Upper lobe of right lung (tissue), 1 donor: Measurements from ENCODE around the gene MYZAP. TPM values are rescaled to one million over a fixed set of nuclear protein-coding genes. Genes with fewer than 3 reads are reported as not detected.

Source experiments
- ATAC-seq: fragments of 200-7000 bp; cut with Tn5 transposase; one replicate; pipeline ENCODE4 v1.9.1; 2020; ENCODE audit warnings: mild to moderate bottlenecking, moderate library complexity
- DNase-seq: peaks from one replicate; pipeline ENCODE4 v3.0.0-alpha.2; 2020
- H3K27ac ChIP-seq: fragments of 200-600 bp; one replicate; pipeline ENCODE4 v1.8.0; 2022
- H3K27me3 ChIP-seq: fragments of 200-600 bp; one replicate; pipeline ENCODE4 v1.8.0; 2022; ENCODE audit warnings: mild to moderate bottlenecking
- H3K36me3 ChIP-seq: fragments of 200-600 bp; one replicate; pipeline ENCODE4 v1.8.0; 2022
- H3K4me1 ChIP-seq: fragments of 200-600 bp; one replicate; pipeline ENCODE4 v1.8.0; 2022
- H3K4me3 ChIP-seq: fragments of 200-600 bp; one replicate; pipeline ENCODE4 v1.8.0; 2022; ENCODE audit warnings: mild to moderate bottlenecking
- H3K9me3 ChIP-seq: fragments of 200-600 bp; one replicate; pipeline ENCODE4 v1.8.0; 2022
- intact Hi-C: fragments of 100-400 bp; cut with DNase I; formaldehyde crosslinking; loops from one replicate; pipeline ENCODE4 v1.11.0; 2022
- total RNA-seq: library from RNA; stranded (reverse); fragmentation: NEBNext Ultra II Directional; extraction: Animal tissue kit (Norgen Biotek cat#: 25700); gene quantifications from one replicate; pipeline ENCODE4 v1.2.1, GENCODE V29; 2021
- TF ChIP-seq, protein P1 (sequence below): fragments of 200-600 bp; IDR thresholded peaks from one replicate; pipeline ENCODE4 v1.8.0; 2022; ENCODE audit warnings: antibody characterized with exemption
- donor health status: DM: no; HTN: yes; CAD: no; lungs with severe emphysema.

Gene MYZAP
- total RNA-seq, 1 donor from 2014 or later: 30.9 TPM

DNA sequence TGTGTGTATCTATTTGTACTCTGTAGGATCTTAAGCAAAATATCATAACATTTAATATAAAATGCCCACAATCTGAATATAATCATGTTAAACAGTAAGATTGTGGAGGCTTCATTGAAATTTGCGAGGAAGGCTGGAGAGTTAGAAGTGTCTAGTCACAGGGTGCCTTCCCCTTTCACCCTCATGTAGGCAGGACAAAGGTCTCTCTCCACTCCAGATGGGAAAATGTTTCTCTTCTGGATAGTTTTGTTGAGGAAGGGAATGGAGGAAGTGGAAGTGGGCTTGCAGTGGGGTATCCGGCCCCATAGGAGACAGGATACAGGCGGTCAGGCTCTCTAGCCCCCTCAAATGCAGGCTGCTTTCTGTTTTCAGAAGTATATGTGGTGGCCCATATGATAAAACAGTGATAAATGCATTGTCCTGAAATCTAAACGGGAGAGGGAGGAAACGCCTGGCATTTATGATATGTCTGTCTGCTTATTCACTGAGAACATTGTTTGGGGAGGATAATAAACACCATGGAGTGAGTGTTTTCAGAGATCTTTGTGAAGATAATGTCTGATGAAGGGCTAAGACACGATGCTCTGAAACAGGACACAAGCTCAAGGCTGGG, 13.3 kb upstream of the MYZAP start:
- DNase-seq: no peak
- ATAC-seq: peak; percentile 46
- H3K36me3 ChIP-seq: no peaks in the 10 kb centered on the region
- intact Hi-C loops: no loop called here
- TF ChIP-seq, protein P1, sequence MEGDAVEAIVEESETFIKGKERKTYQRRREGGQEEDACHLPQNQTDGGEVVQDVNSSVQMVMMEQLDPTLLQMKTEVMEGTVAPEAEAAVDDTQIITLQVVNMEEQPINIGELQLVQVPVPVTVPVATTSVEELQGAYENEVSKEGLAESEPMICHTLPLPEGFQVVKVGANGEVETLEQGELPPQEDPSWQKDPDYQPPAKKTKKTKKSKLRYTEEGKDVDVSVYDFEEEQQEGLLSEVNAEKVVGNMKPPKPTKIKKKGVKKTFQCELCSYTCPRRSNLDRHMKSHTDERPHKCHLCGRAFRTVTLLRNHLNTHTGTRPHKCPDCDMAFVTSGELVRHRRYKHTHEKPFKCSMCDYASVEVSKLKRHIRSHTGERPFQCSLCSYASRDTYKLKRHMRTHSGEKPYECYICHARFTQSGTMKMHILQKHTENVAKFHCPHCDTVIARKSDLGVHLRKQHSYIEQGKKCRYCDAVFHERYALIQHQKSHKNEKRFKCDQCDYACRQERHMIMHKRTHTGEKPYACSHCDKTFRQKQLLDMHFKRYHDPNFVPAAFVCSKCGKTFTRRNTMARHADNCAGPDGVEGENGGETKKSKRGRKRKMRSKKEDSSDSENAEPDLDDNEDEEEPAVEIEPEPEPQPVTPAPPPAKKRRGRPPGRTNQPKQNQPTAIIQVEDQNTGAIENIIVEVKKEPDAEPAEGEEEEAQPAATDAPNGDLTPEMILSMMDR: no peak
- H3K9me3 ChIP-seq: no peaks in the 10 kb centered on the region
- H3K27ac ChIP-seq: no peak overlapping the region
- no peaks in the 10 kb centered on the region for H3K4me1 ChIP-seq
- no peaks in the 10 kb centered on the region for H3K27me3 ChIP-seq
- H3K4me3 ChIP-seq: no peak overlapping the region

DNA sequence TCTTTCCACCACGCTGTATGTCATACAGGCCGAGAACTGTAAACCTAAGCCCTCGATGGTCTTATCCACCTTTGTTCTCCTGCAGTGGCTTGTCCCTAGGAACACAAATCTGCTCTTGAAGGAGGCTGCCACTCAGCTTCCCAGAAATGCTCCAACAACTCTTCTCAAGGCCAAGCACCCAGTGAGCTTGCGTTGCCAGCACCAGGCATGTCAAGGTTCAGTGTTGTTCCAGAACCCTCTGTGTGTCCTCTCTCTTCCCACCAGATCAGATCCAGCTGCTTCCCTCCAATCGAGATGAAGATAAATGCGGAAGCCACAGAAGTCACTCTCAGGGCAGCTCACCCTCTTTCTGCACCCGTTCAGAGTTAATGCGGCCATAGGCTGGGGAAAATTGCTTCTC, 11.3 kb upstream of the MYZAP start:
- no peak for DNase-seq
- H3K4me1 ChIP-seq: no peaks in the 10 kb centered on the region
- no peak overlapping the region for H3K4me3 ChIP-seq

DNA sequence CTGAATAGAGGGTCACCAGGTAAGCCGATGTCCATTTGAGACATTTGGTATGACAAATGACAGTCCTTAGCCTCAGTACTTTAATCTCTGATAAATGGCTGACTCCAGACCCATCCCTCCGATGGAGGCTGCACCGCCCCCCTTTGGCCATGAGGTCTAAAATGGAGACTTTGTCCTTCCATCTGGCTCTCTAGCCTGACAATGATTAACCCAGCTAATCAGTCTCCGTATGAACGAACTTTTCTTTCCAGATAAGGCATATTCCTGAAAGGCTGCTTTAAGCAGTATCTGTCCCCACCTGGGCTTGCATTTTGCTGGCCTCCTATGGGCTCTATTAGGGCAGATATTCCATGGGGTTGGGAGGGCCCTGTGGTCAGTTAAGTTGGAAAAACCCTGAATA, 10.8 kb upstream of the MYZAP start:
- intact Hi-C loops: no loop called here
- no peaks in the 10 kb centered on the region for H3K9me3 ChIP-seq
- H3K36me3 ChIP-seq: no peaks in the 10 kb centered on the region
- no peaks in the 10 kb centered on the region for H3K27me3 ChIP-seq
- H3K27ac ChIP-seq: no peak overlapping the region
- no peak overlapping the region for H3K4me3 ChIP-seq
- no peak for ATAC-seq
- no peak for DNase-seq
- TF ChIP-seq, protein P1: no peak
- H3K4me1 ChIP-seq: no peaks in the 10 kb centered on the region

More for the DNA sequence above, 11.3 kb upstream of the MYZAP start:
- TF ChIP-seq, protein P1: no peak
- H3K9me3 ChIP-seq: no peaks in the 10 kb centered on the region
- ATAC-seq: no peak
- no peak overlapping the region for H3K27ac ChIP-seq
- no peaks in the 10 kb centered on the region for H3K36me3 ChIP-seq
- intact Hi-C loops: no loop called here
- no peaks in the 10 kb centered on the region for H3K27me3 ChIP-seq

DNA sequence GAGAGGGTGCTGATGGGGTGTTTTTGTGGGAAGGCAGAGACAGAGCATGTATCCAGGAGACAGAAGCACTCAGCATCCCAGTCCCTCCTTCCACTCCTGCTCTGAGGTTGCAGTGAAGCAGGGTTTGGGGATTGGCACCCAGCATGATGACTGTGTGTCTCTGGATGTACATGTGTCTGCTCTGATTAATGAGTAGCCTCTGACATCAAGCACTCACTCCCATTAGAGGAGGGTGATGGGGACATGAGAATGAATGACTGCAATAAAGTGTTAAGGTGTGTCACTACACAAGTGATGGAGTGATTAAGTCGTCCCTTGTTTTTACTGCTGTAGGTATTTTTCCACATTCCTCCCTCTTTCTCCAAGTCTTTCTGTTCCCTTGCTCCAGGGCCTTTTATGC, 9.6 kb upstream of the MYZAP start:
- intact Hi-C loops: no loop called here
- TF ChIP-seq, protein P1: no peak
- DNase-seq (no peak), ATAC-seq (no peak)
- H3K36me3 ChIP-seq: no peaks in the 10 kb centered on the region
- H3K9me3 ChIP-seq: no peaks in the 10 kb centered on the region
- H3K27ac ChIP-seq: no peak overlapping the region
- H3K4me1 ChIP-seq: no peaks in the 10 kb centered on the region
- no peaks in the 10 kb centered on the region for H3K27me3 ChIP-seq
- H3K4me3 ChIP-seq: no peak overlapping the region

DNA sequence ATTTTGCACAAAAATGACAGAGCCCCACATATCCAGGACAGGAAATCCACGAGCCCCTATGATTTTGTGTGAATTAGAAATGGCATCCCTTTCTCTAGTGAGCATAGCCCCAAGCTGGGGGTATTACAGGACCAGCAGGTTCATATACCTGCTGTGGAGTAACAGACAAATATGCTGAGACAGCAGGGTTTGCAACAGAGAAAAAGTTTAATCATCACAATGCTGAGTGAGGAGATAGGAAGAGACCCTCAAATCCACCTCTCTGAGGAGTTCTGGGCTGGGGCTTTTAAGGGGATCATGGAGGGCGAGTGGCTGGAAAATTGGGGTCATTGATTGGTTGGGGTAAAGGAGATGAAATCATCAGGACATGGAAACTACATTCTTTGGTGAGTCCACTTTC, 8.4 kb upstream of the MYZAP start:
- no peaks in the 10 kb centered on the region for H3K4me1 ChIP-seq
- DNase-seq: no peak
- intact Hi-C loops: no loop called here
- no peak overlapping the region for H3K4me3 ChIP-seq
- no peaks in the 10 kb centered on the region for H3K36me3 ChIP-seq
- H3K9me3 ChIP-seq: no peaks in the 10 kb centered on the region
- TF ChIP-seq, protein P1: no peak
- no peak overlapping the region for H3K27ac ChIP-seq
- no peak for ATAC-seq
- H3K27me3 ChIP-seq: no peaks in the 10 kb centered on the region

DNA sequence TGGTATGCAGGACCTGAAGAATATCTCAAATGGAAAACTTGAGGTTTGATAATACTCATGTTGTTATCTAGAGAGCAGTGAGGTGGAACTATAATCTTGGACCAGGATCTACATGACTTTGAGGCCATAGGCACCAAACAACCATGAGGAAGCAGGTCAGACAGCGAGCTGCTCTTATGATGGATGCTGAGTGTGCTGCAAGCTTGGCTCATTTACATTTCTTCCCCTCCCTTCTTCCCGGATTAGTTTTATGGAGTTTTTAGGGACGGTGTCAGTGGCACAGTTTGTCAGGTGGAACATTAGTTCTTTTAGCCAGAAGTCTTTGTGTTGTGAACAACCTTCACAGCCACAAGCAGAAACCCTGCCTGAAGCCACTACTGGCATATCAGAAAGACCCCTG, 8.0 kb upstream of the MYZAP start:
- Histone ChIP-seq H3K4me1 (no peaks in the 10 kb centered on the region), H3K27ac (no peak overlapping the region), H3K4me3 (no peak overlapping the region), H3K27me3 (no peaks in the 10 kb centered on the region), H3K9me3 (no peaks in the 10 kb centered on the region), H3K36me3 (no peaks in the 10 kb centered on the region)
- DNase-seq (no peak), ATAC-seq (no peak)
- TF ChIP-seq, protein P1: no peak
- intact Hi-C loops: no loop called here
